ENCODE data around the gene JADE2.

GRCh38 chr5:134490925-134491271 is 34.6 kb upstream of the JADE2 start:
- TF ChIP-seq CTCF (IDR thresholded peaks at IDR 0.05; ENCODE audit: low read depth, low read length, poor library complexity, severe bottlenecking): no peak
- no peak for TF ChIP-seq EZH2phosphoT487 (IDR thresholded peaks at IDR 0.05; ENCODE audit: borderline replicate concordance, low read length)

Data from DOHH2 (cell line).